Osteoblast (primary cell): ENCODE measurements around the gene DBN1. TPM values are rescaled to one million over a fixed set of nuclear protein-coding genes. Genes with fewer than 3 reads are reported as not detected.

Experiments used
- DNase-seq: peaks from one replicate; pipeline ENCODE4 v3.0.0; 2011; ENCODE audit warnings: low spot score, mixed read lengths; ENCODE audit not compliant: insufficient read length; ENCODE audit errors: missing footprints
- H2AFZ ChIP-seq: 2 replicates; pipeline ENCODE4 v1.6.0; 2011; ENCODE audit warnings: mild to moderate bottlenecking, low read length
- H3K27ac ChIP-seq: 2 replicates; pipeline ENCODE4 v1.5.1; 2011; ENCODE audit warnings: mild to moderate bottlenecking, low read depth, low read length, moderate library complexity
- H3K27me3 ChIP-seq: 2 replicates; pipeline ENCODE4 v1.6.0; 2012; ENCODE audit warnings: mild to moderate bottlenecking, control low read depth, inconsistent platforms, low read length, moderate library complexity; ENCODE audit not compliant: insufficient read depth
- H3K36me3 ChIP-seq: 2 replicates; pipeline ENCODE4 v1.5.1; 2011; ENCODE audit warnings: mild to moderate bottlenecking, low read length, control low read depth, moderate library complexity; ENCODE audit not compliant: insufficient read depth
- H3K4me1 ChIP-seq: 2 replicates; pipeline ENCODE4 v1.5.1; 2011; ENCODE audit warnings: mild to moderate bottlenecking, low read length, control low read depth, moderate library complexity; ENCODE audit not compliant: insufficient read depth
- H3K4me2 ChIP-seq: 2 replicates; pipeline ENCODE4 v1.6.0; 2011; ENCODE audit warnings: mild to moderate bottlenecking, low read length; ENCODE audit not compliant: insufficient read depth
- H3K4me3 ChIP-seq: fragments of 200-600 bp; sonication (generic); 3 replicates; pipeline ENCODE4 v1.5.1; 2012; ENCODE audit warnings: mild to moderate bottlenecking, low read length, inconsistent platforms; ENCODE audit not compliant: insufficient read depth
- H3K79me2 ChIP-seq: 2 replicates; pipeline ENCODE4 v1.6.0; 2012; ENCODE audit warnings: mild to moderate bottlenecking, low read length, control low read depth, inconsistent platforms; ENCODE audit not compliant: insufficient read depth
- H3K9me3 ChIP-seq: 2 replicates; pipeline ENCODE4 v1.5.1; 2011; ENCODE audit warnings: low read depth, low read length, control low read depth
- H4K20me1 ChIP-seq: 2 replicates; pipeline ENCODE4 v1.6.0; 2012; ENCODE audit warnings: mild to moderate bottlenecking, low read length, control low read depth; ENCODE audit not compliant: insufficient read depth
- CTCF ChIP-seq: IDR thresholded peaks from 2 replicates; pipeline ENCODE4 v1.5.1; 2011; ENCODE audit warnings: mild to moderate bottlenecking, low read depth, low read length, moderate library complexity; ENCODE audit errors: extremely low read depth
- total RNA-seq: library from RNA; depleted of rRNA; stranded (reverse); fragments of >200 nt; gene quantifications from 2 replicates; pipeline ENCODE4 v1.2.3, GENCODE V29; 2012

The DBN1 gene
- total RNA-seq, 1 donor: 139 TPM

DNA sequence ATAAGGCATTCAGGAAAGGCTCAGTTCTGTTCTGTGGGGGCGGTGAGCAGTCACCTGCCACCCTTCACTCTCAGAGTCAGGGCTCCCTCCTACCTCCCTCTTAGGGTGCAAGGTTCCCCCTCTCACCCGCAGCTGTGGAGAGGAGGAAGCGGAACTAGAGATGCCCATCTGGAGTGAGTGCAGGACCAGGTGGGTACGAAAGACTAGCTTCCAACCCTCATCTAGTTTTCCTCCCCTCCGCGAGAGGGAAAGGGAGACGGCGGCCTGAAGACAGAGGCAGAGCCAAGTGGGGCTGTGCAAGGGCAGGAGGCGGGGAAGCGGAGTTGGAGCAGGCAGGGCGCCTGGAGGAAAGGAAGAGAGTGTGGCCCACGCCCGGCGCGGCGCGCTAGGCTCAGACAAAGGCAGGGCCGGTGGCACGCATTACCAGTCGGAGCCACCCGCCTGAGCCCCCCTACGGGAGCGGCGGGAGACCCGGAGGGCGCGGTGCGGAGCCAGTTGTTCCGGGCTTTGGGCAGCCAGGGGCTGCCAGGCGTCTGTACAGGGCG is 19.5 kb downstream of the DBN1 start:
- H3K4me2 ChIP-seq: peak overlapping the region; percentile 84
- H3K27me3 ChIP-seq: no peaks in the 10 kb centered on the region
- peaks cover 28% of the 10 kb centered on the region for H3K36me3 ChIP-seq
- DNase-seq: no peak
- no peak overlapping the region for H2AFZ ChIP-seq
- H3K4me1 ChIP-seq: peaks cover 19% of the 10 kb centered on the region
- peaks cover 79% of the 10 kb centered on the region for H4K20me1 ChIP-seq
- H3K79me2 ChIP-seq: peaks cover 15% of the 10 kb centered on the region
- TF ChIP-seq CTCF: no peak
- no peaks in the 10 kb centered on the region for H3K9me3 ChIP-seq
- H3K4me3 ChIP-seq: peak overlapping the region; percentile 66
- no peak overlapping the region for H3K27ac ChIP-seq

DNA sequence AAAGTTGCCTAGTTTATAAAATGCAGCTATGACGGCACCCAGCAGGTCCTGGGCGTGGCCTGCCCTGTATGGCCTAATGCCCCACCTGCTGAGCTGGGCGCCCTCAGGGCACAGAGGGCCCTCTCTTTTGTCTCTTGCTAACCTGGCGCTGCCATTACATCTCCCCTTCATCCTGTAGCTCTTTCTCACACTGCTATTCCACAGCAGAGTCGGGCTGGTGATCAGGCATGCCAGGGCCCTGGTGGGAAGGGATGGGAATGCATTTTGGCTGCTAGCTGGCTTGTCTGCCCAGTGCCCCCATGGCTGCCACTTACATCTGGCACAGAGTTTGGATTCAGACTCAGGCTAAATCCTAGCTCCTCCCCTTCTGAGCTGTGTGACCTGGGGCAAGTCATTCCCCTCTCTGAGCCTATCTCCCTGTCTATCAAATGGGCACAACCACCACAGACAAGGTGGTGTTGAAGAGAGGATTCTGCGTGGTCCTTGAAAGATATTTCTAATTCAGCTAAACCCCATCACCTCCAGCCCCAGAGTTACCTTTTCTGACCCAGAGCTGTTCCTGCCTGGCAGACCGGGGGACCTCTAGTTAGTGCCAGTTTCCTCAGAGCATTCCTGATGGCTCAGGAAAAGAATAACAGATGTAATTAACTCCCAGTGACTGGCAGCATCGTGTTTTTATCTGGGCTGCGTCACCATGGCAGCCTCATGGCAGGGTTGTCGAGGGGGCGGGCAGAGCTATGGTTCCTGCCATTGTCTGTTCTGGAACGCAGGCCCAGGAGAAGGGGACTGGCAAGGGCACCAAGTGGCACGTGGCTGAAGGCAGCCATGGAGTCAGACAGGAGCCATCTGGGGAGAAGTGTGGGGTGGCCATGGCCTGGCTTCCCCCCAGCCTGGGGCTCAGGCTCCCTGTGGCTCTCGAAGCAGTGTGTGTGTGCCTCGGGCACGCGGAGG is 20.5 kb downstream of the DBN1 start:
- Histone ChIP-seq H3K4me1 (peaks cover 25% of the 10 kb centered on the region), H3K36me3 (peaks cover 18% of the 10 kb centered on the region), H3K4me3 (no peak overlapping the region), H3K9me3 (no peaks in the 10 kb centered on the region), H2AFZ (no peak overlapping the region), H4K20me1 (peaks cover 79% of the 10 kb centered on the region), H3K27me3 (no peaks in the 10 kb centered on the region), H3K27ac (no peak overlapping the region), H3K79me2 (peaks cover 15% of the 10 kb centered on the region), H3K4me2 (no peak overlapping the region)
- peak; percentile 78 for DNase-seq
- no peak for TF ChIP-seq CTCF

DNA sequence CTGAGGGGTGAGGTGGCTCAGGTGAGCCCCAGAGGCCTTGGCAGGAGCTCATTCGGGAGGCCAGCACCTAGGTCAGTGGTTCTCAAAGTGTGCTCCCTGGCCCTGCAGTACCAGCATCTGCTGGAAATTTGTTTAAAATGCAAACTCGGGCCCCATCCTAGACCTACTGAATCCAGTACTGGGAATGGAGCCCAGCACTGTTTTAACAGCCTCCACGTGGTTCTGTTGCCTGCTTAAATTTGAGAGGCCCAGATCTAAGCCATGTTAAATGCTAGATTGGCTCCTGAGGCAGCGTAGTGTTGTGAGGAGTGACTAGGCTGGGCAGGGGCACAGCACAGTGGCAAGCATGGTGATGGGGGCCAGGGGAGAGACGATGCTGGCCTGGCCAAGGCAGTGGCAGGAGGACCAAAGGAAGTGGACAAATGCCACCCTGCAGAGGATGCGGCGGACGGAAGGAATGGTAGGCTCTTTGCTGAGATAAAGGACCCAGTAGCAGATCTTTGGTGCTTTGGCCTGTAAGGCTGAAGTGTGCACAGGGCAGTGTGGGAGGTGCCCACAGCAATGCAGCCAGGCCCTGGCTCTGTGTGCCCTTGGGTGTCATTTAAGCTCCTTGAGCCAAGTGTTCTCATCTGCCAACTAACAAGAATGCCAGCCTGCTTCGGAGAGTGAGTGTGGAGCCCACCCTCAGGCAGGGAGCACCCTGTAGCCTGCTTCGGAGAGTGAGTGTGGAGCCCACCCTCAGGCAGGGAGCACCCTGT is 22.6 kb downstream of the DBN1 start:
- Histone ChIP-seq H4K20me1 (peaks cover 63% of the 10 kb centered on the region), H3K4me2 (no peak overlapping the region), H3K79me2 (peaks cover 15% of the 10 kb centered on the region), H3K27me3 (no peaks in the 10 kb centered on the region), H3K36me3 (peaks cover 7% of the 10 kb centered on the region), H3K4me3 (no peak overlapping the region), H3K9me3 (no peaks in the 10 kb centered on the region), H3K4me1 (peaks cover 34% of the 10 kb centered on the region), H2AFZ (no peak overlapping the region), H3K27ac (no peak overlapping the region)
- TF ChIP-seq CTCF: no peak
- no peak for DNase-seq
